Measurements from ENCODE around the gene TRIM46. TPM values are rescaled to one million over a fixed set of nuclear protein-coding genes. Genes with fewer than 3 reads are reported as not detected.

Gene TRIM46
- total and polyA plus RNA-seq, 9 of the 15 experiments (the other 6 are each of a cell fraction or from before 2014, with no cell fraction given): 0.05 to 0.60 (median 0.16) TPM; not detected in 3

GRCh38 chr1:155134880-155135414 lies 38.7 kb upstream of the TRIM46 start (continued):
- TF ChIP-seq CBFA2T3 (IDR thresholded peaks at IDR 0.05): peak; percentile 39
- no peak for TF ChIP-seq RB1 (IDR thresholded peaks at IDR 0.05; ENCODE audit: low read depth)
- no peak for TF ChIP-seq NR2C2 (CRISPR knock-in tag; IDR thresholded peaks at IDR 0.05)
- TF ChIP-seq NR2C2 (tag; IDR thresholded peaks at IDR 0.05): peak; percentile 95
- no peak; the same call in 1 of the 2 replicates for TF ChIP-seq FOXP1 (CRISPR knock-in tag; IDR thresholded peaks at IDR 0.05)
- 0 out of 2 replicates have a peak, but pooled peaks have one; percentile 4 for TF ChIP-seq MTA2 (IDR thresholded peaks at IDR 0.05; ENCODE audit: low read depth)
- TF ChIP-seq ATF1 (CRISPR knock-in tag; IDR thresholded peaks at IDR 0.05): peak; percentile 20; the same call in 1 of the 2 replicates
- TF ChIP-seq ATF1 (tag; IDR thresholded peaks at IDR 0.05): peak; percentile 94; the same call in 1 of the 2 replicates
- peak; percentile 73; the same call in 1 of the 2 replicates for TF ChIP-seq NKRF (IDR thresholded peaks at IDR 0.05; ENCODE audit: borderline replicate concordance)
- peak; percentile 82 for TF ChIP-seq MXI1 (IDR thresholded peaks at IDR 0.05; ENCODE audit: low read depth, low read length)
- TF ChIP-seq ZNF318 (IDR thresholded peaks at IDR 0.05; ENCODE audit: borderline replicate concordance in 1 of 2, low read depth in 1 of 2): peak in 1 of 2 experiments; percentile 47; a peak in 1 of 4 replicates
- 0 out of 2 replicates have a peak, but pooled peaks have one; percentile 33 for TF ChIP-seq ZBTB17 (CRISPR knock-in tag; IDR thresholded peaks at IDR 0.05)
- no peak for TF ChIP-seq ZFP30 (CRISPR knock-in tag; IDR thresholded peaks at IDR 0.05; ENCODE audit: borderline replicate concordance)
- TF ChIP-seq KDM1A (IDR thresholded peaks at IDR 0.05): no peak
